ENCODE measurements around the gene CEP85.

The CEP85 gene, protein sequence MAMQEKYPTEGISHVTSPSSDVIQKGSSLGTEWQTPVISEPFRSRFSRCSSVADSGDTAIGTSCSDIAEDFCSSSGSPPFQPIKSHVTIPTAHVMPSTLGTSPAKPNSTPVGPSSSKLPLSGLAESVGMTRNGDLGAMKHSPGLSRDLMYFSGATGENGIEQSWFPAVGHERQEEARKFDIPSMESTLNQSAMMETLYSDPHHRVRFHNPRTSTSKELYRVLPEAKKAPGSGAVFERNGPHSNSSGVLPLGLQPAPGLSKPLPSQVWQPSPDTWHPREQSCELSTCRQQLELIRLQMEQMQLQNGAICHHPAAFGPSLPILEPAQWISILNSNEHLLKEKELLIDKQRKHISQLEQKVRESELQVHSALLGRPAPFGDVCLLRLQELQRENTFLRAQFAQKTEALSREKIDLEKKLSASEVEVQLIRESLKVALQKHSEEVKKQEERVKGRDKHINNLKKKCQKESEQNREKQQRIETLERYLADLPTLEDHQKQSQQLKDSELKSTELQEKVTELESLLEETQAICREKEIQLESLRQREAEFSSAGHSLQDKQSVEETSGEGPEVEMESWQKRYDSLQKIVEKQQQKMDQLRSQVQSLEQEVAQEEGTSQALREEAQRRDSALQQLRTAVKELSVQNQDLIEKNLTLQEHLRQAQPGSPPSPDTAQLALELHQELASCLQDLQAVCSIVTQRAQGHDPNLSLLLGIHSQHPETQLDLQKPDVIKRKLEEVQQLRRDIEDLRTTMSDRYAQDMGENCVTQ

DNA sequence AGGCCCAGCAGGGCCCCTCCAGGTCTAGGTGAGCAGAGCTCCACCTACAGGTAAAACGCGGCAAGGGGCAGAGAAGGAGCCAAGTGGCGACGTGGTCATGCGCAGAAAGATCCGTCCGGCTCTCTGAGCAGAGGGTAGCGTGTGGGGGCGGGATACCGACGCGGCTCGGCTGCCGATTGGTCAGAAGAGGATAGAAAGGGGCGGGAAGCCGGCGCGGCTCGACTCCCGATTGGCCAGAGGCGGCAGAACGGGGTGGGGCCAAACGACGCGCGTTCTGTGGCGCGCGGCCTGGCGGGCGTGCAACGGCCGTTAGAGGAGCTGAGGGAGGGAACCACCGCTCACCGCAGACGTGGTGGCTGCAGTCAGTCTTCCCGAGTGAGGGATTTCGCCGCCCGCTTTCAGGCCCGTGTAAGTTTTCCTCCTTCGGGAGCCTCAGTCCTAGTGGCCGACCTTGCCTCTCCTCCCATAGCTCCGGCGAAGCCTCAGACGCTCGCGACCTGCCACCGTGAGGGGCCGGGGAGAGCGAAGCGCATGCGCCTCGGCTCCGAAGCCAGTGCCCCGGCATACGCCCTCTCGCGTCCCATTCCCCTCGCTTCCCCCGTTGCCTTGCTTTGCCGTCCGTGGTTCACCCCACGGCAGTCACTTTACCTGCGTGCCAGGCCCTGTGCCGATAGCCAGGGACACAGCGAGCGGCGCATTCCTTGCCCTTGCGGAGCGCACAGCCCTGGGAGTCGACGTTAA lies at the start of gene CEP85:
Gene CEP85, plus strand, starts transcription at position 298 of the 741 bp plus-strand sequence. CDS start 5,584 bp downstream, outside the sequence.
- peak; percentile 99 for DNase-seq

DNA sequence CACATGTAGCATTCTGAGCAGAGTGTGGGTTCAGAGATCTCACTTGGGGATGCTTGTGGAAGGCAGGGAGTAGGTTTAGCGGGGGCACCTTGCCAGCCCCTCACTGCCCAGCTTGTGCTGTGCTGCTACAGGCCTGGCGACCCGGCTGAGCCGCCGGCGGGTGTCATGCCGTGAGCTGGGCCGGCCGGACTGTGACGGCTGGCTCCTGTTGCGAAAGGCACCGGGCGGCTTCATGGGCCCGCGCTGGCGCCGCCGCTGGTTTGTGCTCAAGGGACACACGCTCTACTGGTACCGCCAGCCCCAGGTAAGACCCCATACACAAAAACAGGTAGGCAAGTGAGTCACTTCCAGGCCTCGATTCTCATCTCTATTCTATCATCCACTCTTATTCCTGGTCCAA lies 49.1 kb upstream of the CEP85 start:
- no peak for DNase-seq

DNA sequence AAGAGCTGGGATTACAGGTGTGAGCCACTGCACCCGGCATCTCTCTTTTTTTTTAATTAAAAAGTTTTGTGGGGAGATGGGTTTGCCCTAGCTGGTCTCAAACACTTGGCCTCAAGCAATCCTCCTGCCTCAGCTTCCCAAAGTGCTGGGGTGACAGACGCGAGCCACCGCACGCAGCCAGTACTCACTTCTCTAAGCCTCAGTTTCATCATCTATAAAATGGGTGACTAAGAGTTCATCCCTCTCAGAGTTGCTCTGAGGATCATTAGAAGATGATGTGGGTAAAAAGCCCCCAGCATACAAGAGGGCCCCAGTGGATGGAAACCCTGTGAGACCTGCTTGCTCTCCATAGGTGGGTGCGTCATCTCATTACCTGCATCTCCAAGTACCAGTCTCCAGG lies 46.1 kb upstream of the CEP85 start:
- DNase-seq: no peak

GRCh38 chr1:26188477-26188876 lies 45.5 kb upstream of the CEP85 start:
- no peak for DNase-seq

- no peak for DNase-seq
These were observed 44.7 kb upstream of the CEP85 start for GRCh38 chr1:26189331-26189730.

GRCh38 chr1:26189751-26190275 lies 44.2 kb upstream of the CEP85 start:
- no peak for DNase-seq

DNA sequence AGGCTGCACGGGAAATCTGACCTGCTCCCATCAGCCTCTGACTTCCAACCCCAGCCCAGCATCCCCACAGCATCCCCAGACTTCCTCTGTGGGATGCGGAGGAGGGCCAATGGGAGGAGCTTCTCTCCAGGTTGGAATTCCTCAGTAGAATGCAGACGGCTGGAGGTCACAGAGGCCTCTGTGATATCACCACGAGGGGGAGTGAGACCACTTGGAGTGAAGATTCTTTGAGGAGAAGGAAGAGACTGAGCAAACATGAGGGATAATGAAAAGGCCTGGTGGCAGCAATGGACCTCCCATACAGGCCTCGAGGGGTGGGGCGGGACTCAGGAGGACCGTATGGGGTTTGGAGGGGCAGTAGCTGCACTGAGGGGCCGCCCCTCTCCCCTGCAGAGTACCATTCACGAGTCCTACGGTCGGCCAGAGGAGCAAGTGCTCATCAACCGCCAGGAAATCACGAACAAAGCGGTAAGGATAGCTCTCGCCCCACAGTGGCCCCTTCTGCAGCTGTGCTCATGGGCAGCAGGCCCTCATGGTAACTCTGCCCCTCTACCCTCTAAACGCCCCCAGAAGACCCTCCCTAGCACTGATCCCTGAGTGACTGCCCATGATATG lies 43.5 kb upstream of the CEP85 start, which contains the start of gene CATSPER4:
Gene CATSPER4, plus strand, starts transcription at position 230 of the 615 bp plus-strand sequence. Its CDS starts 26 bp downstream, at position 256.
- DNase-seq: peak; percentile 32

- DNase-seq: no peak
These were observed 42.3 kb upstream of the CEP85 start for GRCh38 chr1:26191739-26192138.

DNA sequence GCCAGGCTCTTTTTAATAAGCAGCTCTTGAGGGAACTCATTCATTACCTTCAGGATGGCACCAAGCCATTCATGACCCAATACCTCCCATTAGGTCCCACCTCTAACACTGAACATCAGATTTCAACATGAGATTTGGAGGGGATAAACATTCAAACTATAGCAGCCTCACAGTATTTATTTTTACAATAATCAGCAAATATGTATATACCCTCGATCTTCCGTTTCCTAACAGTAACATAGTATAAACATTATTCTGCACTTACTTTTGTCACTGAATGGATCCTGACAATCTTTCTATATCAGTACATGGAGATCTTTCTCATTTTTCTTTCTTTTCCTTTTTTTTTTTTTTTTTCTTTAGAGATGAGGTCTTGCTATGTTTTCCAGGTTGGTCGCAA lies 38.2 kb upstream of the CEP85 start:
- no peak for DNase-seq

- no peak for DNase-seq
These were observed 36.7 kb upstream of the CEP85 start for GRCh38 chr1:26197301-26197700.

- DNase-seq: no peak
These were observed 36.2 kb upstream of the CEP85 start for GRCh38 chr1:26197813-26198212.

- no peak for DNase-seq
These were observed 33.6 kb upstream of the CEP85 start for GRCh38 chr1:26200413-26200812.

DNA sequence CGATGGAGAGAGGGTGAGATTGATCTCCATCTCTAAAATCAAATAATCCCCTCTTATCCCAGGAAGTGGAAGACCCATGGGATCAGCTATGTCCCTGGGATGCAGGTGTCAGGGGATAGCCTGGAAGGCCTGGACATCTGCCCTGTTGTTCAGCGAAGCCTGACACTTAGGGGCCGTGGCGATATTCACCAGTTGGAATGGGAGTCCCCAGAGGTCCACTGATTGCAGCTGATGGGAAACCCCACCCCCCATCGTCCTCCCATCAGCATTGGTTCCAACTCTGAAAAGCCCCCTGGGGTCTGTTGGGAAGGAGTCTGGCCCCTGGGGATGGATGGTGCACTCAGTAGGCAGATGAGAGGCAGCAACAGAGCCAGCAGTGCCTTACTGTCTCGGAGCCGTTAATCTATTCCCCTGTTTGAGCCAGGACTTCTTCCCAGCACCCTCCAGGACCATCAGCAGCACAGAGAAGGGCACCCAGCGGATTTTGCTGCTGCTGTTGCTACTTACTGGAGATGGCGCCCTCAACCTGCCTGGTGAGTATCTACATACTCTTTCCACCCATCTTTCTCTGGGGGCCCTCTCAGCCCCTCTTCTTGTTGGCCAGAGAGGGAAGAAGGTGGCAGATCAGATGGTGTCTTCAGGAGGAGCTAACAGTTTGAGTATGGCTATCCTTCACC lies 30.2 kb upstream of the CEP85 start:
- DNase-seq: no peak

DNA sequence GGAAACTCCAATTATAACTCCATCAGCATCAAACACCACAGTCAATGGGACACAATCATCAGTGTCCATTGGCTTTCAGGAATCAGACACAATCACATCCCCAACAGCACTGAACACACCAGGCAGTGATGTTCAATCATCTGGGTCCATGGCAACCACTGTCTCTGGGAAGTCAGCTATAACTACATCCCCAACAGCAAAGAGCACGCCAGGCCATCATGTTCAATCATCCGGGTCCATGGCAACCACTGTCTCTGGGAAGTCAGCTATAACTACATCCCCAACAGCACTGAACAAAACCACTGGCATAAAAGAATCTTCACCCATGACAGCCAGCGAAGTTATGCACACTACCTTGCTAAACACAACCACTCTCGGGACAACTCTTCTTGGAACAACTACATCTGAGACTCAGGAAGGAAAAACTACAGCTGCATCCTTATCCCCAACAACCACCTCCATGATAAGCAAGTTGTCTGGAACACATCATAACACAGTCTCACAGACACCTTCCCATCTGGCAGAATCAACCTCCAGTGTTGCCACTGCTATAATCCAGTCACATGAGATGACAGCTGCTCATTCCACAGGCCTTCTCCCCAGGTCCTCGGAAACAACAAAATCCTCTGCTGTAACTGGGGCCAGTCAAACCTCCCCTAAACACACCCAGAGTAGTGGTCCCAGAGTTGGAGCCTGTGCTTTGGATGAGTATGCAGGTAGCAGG lies 23.7 kb upstream of the CEP85 start:
- no peak for DNase-seq

DNA sequence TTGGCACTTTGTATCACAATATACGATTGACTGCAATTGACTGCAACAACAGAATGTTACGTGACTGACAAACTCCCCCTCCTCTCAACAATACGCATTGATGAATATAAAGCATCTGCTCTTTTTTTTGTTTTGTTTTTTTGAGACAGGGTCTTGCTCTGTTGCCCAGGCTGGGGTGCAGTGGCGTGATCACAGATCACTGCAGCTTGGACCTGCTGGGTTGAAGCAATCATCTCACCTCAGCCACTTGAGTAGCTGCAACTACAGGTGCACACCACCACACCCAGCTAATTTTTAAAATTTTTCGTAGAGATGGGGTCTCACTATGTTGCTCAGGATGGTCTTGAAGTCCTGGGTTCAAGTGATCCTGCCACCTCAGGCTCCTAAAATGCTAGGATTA lies 21.3 kb upstream of the CEP85 start:
- DNase-seq: no peak

- DNase-seq: no peak
These were observed 20.6 kb upstream of the CEP85 start for GRCh38 chr1:26213335-26213905.

- DNase-seq: no peak
These were observed 18.8 kb upstream of the CEP85 start for GRCh38 chr1:26215246-26215645.

DNA sequence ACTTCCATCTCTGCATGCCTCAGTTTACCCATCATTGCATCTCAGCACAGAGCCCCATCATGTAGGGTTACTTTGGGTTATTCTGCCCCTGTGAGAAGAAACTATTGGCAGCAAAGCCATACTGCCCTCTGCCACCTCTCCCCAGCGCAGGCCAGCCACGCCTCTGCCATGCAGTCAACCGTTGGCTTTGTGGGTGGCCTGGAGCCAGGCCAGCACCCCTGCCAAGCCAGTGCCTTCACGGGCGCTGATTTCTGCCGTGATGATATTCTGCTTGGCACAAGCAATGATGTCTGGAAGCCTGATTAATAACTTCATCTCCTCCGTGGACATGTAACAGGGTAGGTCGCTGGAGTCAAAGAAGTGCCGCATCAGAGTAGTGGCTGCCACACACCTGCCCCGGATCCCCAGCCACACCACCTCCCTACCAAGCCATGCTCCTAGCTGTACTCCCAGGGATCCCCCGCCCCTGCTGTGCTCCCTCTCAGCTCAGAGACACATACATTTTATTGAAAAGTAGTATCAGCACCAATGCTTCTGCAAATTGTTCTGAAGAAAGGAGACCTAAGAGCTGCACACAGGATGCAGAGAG lies 15.0 kb upstream of the CEP85 start:
- no peak for DNase-seq

DNA sequence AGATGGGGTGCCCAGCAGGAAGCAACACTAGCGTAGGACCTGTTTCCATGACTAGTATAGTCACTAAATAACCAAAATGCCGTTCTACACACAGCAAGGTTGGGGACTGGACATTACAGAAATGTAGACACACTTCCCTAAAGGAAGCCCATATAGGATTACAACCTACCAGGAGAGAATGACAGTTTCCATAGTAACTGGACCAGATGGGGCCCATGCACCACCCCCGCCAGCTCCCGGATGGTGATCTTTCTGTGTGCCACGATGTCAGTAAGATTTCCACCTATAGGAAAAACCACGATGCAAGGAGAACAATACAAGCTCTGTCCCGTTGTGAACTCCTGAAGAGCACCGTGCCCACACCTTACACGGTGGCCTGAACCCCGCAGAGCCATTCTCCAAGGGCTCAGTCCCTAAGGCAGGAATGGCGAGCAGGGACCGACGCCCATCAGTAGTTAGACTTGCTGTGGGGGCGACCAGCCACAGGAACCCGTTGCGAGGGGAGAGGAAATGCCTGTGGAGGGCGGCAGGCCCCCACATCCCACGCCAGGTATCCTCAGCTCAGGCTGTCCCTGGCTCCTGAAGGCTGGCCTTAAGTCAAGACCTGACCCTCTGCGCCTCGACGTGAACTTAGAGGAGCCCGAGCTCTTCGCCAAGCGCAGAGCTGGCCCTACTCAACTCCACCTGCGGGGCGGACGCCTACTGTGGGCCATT lies 13.6 kb upstream of the CEP85 start:
- DNase-seq: no peak

GRCh38 chr1:26221094-26221493 lies 12.9 kb upstream of the CEP85 start:
- no peak for DNase-seq
